ENCODE data around the gene CEPT1. TPM values are rescaled to one million over a fixed set of nuclear protein-coding genes. Genes with fewer than 3 reads are reported as not detected.

Gene CEPT1
- total and polyA plus RNA-seq, 2 of the 13 experiments (the other 11 are each of a cell fraction or from before 2014, with no cell fraction given): 35.7 to 48.2 TPM

DNA sequence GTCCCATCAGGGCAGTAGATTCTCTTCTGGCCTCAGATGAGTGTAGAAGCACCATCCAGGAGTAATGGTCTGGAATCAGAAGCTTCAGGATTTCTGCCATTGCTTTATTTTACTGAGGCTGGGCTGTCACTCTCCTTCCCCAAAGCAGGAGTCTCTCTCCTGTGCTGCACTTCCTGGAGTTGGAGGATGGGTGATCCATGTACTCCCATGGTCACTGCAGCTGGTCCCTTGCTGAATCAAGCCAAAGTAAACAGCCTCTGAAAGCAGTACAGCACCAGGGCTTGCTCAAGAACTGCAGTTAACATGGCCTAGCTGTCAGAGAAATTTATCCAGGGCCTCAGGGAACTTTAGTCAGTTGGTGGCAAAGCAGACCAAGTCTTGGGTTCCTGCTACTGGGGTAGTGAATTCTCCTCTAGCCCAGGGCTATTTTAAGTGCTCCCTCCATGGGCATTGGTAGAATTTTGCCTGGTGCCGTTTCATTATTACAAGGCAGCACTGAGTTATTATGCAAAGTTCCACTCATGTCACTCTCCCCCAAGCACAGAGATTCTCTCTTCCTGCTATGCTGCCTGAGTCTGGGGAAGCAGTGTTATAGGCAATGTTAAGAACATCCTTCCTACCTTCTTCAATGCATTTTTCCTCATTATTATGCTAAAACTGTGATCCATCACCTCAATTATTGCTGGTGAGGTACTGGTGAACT, 29.7 kb upstream of the CEPT1 start (continued):
- TF ChIP-seq, protein P1, sequence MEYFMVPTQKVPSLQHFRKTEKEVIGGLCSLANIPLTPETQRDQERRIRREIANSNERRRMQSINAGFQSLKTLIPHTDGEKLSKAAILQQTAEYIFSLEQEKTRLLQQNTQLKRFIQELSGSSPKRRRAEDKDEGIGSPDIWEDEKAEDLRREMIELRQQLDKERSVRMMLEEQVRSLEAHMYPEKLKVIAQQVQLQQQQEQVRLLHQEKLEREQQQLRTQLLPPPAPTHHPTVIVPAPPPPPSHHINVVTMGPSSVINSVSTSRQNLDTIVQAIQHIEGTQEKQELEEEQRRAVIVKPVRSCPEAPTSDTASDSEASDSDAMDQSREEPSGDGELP (IDR thresholded peaks at IDR 0.05; ENCODE audit: borderline replicate concordance, low read depth): peak; percentile 87
- TF ChIP-seq, protein P2, sequence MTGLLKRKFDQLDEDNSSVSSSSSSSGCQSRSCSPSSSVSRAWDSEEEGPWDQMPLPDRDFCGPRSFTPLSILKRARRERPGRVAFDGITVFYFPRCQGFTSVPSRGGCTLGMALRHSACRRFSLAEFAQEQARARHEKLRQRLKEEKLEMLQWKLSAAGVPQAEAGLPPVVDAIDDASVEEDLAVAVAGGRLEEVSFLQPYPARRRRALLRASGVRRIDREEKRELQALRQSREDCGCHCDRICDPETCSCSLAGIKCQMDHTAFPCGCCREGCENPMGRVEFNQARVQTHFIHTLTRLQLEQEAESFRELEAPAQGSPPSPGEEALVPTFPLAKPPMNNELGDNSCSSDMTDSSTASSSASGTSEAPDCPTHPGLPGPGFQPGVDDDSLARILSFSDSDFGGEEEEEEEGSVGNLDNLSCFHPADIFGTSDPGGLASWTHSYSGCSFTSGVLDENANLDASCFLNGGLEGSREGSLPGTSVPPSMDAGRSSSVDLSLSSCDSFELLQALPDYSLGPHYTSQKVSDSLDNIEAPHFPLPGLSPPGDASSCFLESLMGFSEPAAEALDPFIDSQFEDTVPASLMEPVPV (CRISPR knock-in tag; IDR thresholded peaks at IDR 0.05): no peak
- TF ChIP-seq PAX8 (CRISPR knock-in tag; IDR thresholded peaks at IDR 0.05; ENCODE audit: borderline replicate concordance) (no peak), ELF4 (CRISPR knock-in tag; IDR thresholded peaks at IDR 0.05; ENCODE audit: borderline replicate concordance) (no peak), ATF1 (CRISPR knock-in tag; IDR thresholded peaks at IDR 0.05) (no peak), ZNF616 (CRISPR knock-in tag; IDR thresholded peaks at IDR 0.05; ENCODE audit: low read depth) (no peak), ZNF567 (CRISPR knock-in tag; IDR thresholded peaks at IDR 0.05; ENCODE audit: borderline replicate concordance) (no peak), ZNF367 (CRISPR knock-in tag; IDR thresholded peaks at IDR 0.05; ENCODE audit: borderline replicate concordance) (0 out of 2 replicates have a peak, but pooled peaks have one; percentile 12), MBD4 (IDR thresholded peaks at IDR 0.05; ENCODE audit: borderline replicate concordance, low read length) (no peak), ISX (CRISPR knock-in tag; conservative IDR thresholded peaks at IDR 0.05) (no peak), HMGA1 (CRISPR knock-in tag; conservative IDR thresholded peaks at IDR 0.05) (no peak), ELF3 (CRISPR knock-in tag; IDR thresholded peaks at IDR 0.05) (peak; percentile 91), ZSCAN21 (CRISPR knock-in tag; IDR thresholded peaks at IDR 0.05; ENCODE audit: borderline replicate concordance) (no peak), ZBTB20 (CRISPR knock-in tag; IDR thresholded peaks at IDR 0.05; ENCODE audit: borderline replicate concordance, low read depth) (no peak), ZNF430 (CRISPR knock-in tag; IDR thresholded peaks at IDR 0.05) (peak; percentile 54; the same call in 1 of the 2 replicates)
- TF ChIP-seq, protein P3, sequence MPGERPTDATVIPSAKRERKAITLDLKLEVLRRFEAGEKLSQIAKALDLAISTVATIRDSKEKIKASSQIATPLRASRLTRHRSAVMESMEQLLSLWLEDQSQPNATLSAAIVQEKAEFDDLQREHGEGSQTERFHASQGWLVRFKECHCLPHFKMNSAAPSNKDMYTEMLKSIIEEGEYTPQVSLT (CRISPR knock-in tag; IDR thresholded peaks at IDR 0.05; ENCODE audit: borderline replicate concordance, low read depth): no peak
- TF ChIP-seq, protein P4, sequence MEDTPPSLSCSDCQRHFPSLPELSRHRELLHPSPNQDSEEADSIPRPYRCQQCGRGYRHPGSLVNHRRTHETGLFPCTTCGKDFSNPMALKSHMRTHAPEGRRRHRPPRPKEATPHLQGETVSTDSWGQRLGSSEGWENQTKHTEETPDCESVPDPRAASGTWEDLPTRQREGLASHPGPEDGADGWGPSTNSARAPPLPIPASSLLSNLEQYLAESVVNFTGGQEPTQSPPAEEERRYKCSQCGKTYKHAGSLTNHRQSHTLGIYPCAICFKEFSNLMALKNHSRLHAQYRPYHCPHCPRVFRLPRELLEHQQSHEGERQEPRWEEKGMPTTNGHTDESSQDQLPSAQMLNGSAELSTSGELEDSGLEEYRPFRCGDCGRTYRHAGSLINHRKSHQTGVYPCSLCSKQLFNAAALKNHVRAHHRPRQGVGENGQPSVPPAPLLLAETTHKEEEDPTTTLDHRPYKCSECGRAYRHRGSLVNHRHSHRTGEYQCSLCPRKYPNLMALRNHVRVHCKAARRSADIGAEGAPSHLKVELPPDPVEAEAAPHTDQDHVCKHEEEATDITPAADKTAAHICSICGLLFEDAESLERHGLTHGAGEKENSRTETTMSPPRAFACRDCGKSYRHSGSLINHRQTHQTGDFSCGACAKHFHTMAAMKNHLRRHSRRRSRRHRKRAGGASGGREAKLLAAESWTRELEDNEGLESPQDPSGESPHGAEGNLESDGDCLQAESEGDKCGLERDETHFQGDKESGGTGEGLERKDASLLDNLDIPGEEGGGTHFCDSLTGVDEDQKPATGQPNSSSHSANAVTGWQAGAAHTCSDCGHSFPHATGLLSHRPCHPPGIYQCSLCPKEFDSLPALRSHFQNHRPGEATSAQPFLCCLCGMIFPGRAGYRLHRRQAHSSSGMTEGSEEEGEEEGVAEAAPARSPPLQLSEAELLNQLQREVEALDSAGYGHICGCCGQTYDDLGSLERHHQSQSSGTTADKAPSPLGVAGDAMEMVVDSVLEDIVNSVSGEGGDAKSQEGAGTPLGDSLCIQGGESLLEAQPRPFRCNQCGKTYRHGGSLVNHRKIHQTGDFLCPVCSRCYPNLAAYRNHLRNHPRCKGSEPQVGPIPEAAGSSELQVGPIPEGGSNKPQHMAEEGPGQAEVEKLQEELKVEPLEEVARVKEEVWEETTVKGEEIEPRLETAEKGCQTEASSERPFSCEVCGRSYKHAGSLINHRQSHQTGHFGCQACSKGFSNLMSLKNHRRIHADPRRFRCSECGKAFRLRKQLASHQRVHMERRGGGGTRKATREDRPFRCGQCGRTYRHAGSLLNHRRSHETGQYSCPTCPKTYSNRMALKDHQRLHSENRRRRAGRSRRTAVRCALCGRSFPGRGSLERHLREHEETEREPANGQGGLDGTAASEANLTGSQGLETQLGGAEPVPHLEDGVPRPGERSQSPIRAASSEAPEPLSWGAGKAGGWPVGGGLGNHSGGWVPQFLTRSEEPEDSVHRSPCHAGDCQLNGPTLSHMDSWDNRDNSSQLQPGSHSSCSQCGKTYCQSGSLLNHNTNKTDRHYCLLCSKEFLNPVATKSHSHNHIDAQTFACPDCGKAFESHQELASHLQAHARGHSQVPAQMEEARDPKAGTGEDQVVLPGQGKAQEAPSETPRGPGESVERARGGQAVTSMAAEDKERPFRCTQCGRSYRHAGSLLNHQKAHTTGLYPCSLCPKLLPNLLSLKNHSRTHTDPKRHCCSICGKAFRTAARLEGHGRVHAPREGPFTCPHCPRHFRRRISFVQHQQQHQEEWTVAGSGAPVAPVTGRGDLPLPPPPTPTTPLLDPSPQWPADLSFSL (CRISPR knock-in tag; IDR thresholded peaks at IDR 0.05): no peak
- TF ChIP-seq, protein P5, sequence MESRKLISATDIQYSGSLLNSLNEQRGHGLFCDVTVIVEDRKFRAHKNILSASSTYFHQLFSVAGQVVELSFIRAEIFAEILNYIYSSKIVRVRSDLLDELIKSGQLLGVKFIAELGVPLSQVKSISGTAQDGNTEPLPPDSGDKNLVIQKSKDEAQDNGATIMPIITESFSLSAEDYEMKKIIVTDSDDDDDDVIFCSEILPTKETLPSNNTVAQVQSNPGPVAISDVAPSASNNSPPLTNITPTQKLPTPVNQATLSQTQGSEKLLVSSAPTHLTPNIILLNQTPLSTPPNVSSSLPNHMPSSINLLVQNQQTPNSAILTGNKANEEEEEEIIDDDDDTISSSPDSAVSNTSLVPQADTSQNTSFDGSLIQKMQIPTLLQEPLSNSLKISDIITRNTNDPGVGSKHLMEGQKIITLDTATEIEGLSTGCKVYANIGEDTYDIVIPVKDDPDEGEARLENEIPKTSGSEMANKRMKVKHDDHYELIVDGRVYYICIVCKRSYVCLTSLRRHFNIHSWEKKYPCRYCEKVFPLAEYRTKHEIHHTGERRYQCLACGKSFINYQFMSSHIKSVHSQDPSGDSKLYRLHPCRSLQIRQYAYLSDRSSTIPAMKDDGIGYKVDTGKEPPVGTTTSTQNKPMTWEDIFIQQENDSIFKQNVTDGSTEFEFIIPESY (CRISPR knock-in tag; IDR thresholded peaks at IDR 0.05): no peak

Measured in HepG2 (cell line).